Esophagus muscularis mucosa (tissue), 4 donors: ENCODE results near the gene KCTD5.

Source experiments
- CTCF ChIP-seq, 3 experiments: fragments of 200-600 bp in 2 of 3; fragments of 450-650 bp in 1 of 3; sonication (generic) in 2 of 3; IDR thresholded peaks; one replicate each; pipeline ENCODE4 v1.5.1; 2017 to 2019; ENCODE audit warnings: antibody characterized with exemption in 3 of 3, mild to moderate bottlenecking in 2 of 3, moderate library complexity in 1 of 3
- EP300 ChIP-seq: sonication (generic); formaldehyde crosslinking; IDR thresholded peaks from one replicate; pipeline ENCODE4 v1.6.1; 2017; ENCODE audit warnings: antibody characterized with exemption
- POLR2A ChIP-seq: fragments of 450-650 bp; IDR thresholded peaks from one replicate; pipeline ENCODE4 v1.6.1; 2017; ENCODE audit warnings: antibody characterized with exemption, moderate library complexity, mild to moderate bottlenecking, low read depth
- POLR2AphosphoS5 ChIP-seq, 2 donors: sonication (generic); formaldehyde crosslinking; IDR thresholded peaks; one replicate each; pipeline ENCODE4 v1.6.1; 2017; ENCODE audit warnings: antibody characterized with exemption in 2 of 2

GRCh38 chr16:2702871-2703745, 20.8 kb downstream of the KCTD5 start:
- TF ChIP-seq POLR2A, result no peak
- no peak for TF ChIP-seq CTCF (IDR thresholded peaks at IDR 0.05)
- TF ChIP-seq POLR2AphosphoS5 (IDR thresholded peaks at IDR 0.05), result no peak
- TF ChIP-seq EP300, result no peak
